ENCODE measurements around the gene CHCT1.

CHCT1 gene

DNA sequence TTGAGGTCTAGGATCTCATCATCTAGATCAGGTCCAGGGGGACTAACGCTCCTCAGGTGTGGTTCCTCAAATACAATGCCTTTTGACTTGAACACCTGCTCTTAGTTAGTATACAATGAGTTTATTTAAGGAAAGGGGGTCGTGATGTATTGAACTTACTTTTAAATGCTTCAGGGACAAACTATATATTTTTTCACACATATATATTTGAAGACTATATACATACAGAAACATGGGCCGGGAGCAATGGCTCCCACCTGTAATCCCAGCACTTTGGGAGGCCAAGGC, 18.8 kb upstream of the CHCT1 start:
- Histone ChIP-seq H3K27ac (ENCODE audit: low read depth, low read length) (no peak overlapping the region), H3K4me3 (ENCODE audit: low read length) (no peak overlapping the region), H3K4me2 (ENCODE audit: low read length) (no peak overlapping the region), H3K36me3 (ENCODE audit: control insufficient read depth, low read length) (no peaks in the 10 kb centered on the region), H3K4me1 (ENCODE audit: control insufficient read depth, low read length) (peaks cover 7% of the 10 kb centered on the region), H3K79me2 (ENCODE audit: control insufficient read depth, low read length) (no peaks in the 10 kb centered on the region), H3K9me2 (replicated peaks; ENCODE audit: control insufficient read depth, low read length) (no peaks in the 10 kb centered on the region), H4K20me1 (ENCODE audit: control insufficient read depth, insufficient read depth, low read depth, low read length) (no peaks in the 10 kb centered on the region), H3K27me3 (ENCODE audit: control insufficient read depth, low read length) (peaks cover 20% of the 10 kb centered on the region), H3K9me3 (ENCODE audit: control insufficient read depth, insufficient read depth, low read length) (no peaks in the 10 kb centered on the region), H3F3A (ENCODE audit: control insufficient read depth, insufficient read depth) (peaks cover 6% of the 10 kb centered on the region; the same call in 1 of the 2 replicates)
- TF ChIP-seq, protein P1, sequence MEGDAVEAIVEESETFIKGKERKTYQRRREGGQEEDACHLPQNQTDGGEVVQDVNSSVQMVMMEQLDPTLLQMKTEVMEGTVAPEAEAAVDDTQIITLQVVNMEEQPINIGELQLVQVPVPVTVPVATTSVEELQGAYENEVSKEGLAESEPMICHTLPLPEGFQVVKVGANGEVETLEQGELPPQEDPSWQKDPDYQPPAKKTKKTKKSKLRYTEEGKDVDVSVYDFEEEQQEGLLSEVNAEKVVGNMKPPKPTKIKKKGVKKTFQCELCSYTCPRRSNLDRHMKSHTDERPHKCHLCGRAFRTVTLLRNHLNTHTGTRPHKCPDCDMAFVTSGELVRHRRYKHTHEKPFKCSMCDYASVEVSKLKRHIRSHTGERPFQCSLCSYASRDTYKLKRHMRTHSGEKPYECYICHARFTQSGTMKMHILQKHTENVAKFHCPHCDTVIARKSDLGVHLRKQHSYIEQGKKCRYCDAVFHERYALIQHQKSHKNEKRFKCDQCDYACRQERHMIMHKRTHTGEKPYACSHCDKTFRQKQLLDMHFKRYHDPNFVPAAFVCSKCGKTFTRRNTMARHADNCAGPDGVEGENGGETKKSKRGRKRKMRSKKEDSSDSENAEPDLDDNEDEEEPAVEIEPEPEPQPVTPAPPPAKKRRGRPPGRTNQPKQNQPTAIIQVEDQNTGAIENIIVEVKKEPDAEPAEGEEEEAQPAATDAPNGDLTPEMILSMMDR (IDR thresholded peaks at IDR 0.05; ENCODE audit: low read depth, low read length, poor library complexity, severe bottlenecking): no peak
- TF ChIP-seq EZH2phosphoT487 (IDR thresholded peaks at IDR 0.05; ENCODE audit: borderline replicate concordance, low read length): no peak

DNA sequence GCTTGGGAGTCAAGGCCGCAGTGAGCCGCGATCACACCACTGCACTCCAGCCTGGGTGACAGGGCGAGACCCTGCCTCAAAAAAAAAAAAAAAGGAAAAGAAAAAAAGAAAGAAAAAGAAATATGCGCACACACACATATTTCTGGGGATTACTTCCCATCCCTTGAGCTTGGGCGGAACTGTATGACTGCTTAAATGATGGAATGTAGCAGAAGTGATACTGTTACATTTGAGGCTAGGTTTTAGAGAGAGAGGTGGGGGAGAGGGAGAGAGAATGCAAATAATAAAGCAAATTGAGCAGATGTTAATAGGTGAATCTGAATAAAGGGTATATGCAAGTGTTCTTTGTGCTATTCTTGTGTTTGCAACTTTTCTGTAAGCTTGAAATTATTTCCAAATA, 18.3 kb upstream of the CHCT1 start:
- H3K4me3 ChIP-seq (ENCODE audit: low read length): no peak overlapping the region
- no peaks in the 10 kb centered on the region for H3K9me2 ChIP-seq (replicated peaks; ENCODE audit: control insufficient read depth, low read length)
- H3K79me2 ChIP-seq (ENCODE audit: control insufficient read depth, low read length): no peaks in the 10 kb centered on the region
- TF ChIP-seq, protein P1 (IDR thresholded peaks at IDR 0.05; ENCODE audit: low read depth, low read length, poor library complexity, severe bottlenecking): no peak
- no peak for TF ChIP-seq EZH2phosphoT487 (IDR thresholded peaks at IDR 0.05; ENCODE audit: borderline replicate concordance, low read length)
- no peak overlapping the region for H3K27ac ChIP-seq (ENCODE audit: low read depth, low read length)
- peaks cover 5% of the 10 kb centered on the region; the same call in 1 of the 2 replicates for H3K4me1 ChIP-seq (ENCODE audit: control insufficient read depth, low read length)
- H4K20me1 ChIP-seq (ENCODE audit: control insufficient read depth, insufficient read depth, low read depth, low read length): no peaks in the 10 kb centered on the region
- no peak overlapping the region for H3K4me2 ChIP-seq (ENCODE audit: low read length)
- peaks cover 20% of the 10 kb centered on the region for H3K27me3 ChIP-seq (ENCODE audit: control insufficient read depth, low read length)
- H3F3A ChIP-seq (ENCODE audit: control insufficient read depth, insufficient read depth): 0 out of 2 replicates have a peak, but pooled peaks cover 1% of the 10 kb centered on the region
- no peaks in the 10 kb centered on the region for H3K36me3 ChIP-seq (ENCODE audit: control insufficient read depth, low read length)
- no peaks in the 10 kb centered on the region for H3K9me3 ChIP-seq (ENCODE audit: control insufficient read depth, insufficient read depth, low read length)

DNA sequence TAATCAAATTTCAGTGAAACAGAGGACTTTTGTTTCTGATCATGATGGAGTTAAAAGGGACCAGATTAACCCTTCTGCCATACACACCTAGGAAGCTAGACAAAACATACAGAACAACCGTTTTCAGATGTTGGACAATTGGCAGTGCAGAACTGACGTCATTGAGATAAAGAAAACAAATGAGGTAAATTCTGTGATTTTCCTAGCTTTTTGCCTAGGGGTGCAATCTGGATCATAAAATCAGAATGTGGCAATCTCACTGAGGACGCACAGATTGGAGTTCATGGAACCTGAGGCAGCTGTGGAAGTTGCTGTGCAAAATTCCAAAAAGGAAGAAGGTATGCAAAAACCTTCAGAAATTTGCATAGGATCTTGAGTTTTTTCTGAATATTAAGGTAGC, 15.4 kb upstream of the CHCT1 start:
- Histone ChIP-seq H3K4me3 (ENCODE audit: low read length) (no peak overlapping the region), H3K36me3 (ENCODE audit: control insufficient read depth, low read length) (no peaks in the 10 kb centered on the region), H3F3A (ENCODE audit: control insufficient read depth, insufficient read depth) (no peaks in the 10 kb centered on the region), H4K20me1 (ENCODE audit: control insufficient read depth, insufficient read depth, low read depth, low read length) (no peaks in the 10 kb centered on the region), H3K27me3 (ENCODE audit: control insufficient read depth, low read length) (peaks cover 11% of the 10 kb centered on the region), H3K9me3 (ENCODE audit: control insufficient read depth, insufficient read depth, low read length) (no peaks in the 10 kb centered on the region), H3K4me2 (ENCODE audit: low read length) (no peak overlapping the region), H3K79me2 (ENCODE audit: control insufficient read depth, low read length) (no peaks in the 10 kb centered on the region), H3K9me2 (replicated peaks; ENCODE audit: control insufficient read depth, low read length) (no peaks in the 10 kb centered on the region), H3K4me1 (ENCODE audit: control insufficient read depth, low read length) (peaks cover 5% of the 10 kb centered on the region; the same call in 1 of the 2 replicates), H3K27ac (ENCODE audit: low read depth, low read length) (no peak overlapping the region)
- TF ChIP-seq, protein P1 (IDR thresholded peaks at IDR 0.05; ENCODE audit: low read depth, low read length, poor library complexity, severe bottlenecking): no peak
- TF ChIP-seq EZH2phosphoT487 (IDR thresholded peaks at IDR 0.05; ENCODE audit: borderline replicate concordance, low read length): no peak

DNA sequence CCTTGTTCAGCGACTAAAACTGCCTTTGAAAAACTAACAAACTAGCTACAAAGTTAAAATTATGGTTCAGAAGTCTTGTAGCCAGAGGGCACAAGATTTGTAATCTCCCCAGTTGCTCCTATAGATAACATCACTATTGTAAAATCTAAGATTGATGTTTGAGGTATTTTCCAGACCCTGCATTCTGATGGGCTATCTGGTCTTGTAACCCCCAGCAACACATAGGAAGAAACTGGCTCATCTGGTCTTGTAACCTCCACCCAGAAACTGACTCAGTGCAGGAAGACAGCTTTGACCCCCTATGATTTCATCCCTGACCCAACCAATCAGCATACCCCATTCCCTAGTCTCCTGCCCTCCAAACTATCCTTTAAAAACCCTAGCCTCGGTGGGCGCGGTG, 12.3 kb upstream of the CHCT1 start:
- Histone ChIP-seq H3K9me3 (ENCODE audit: control insufficient read depth, insufficient read depth, low read length) (no peaks in the 10 kb centered on the region), H3F3A (ENCODE audit: control insufficient read depth, insufficient read depth) (no peaks in the 10 kb centered on the region), H3K9me2 (replicated peaks; ENCODE audit: control insufficient read depth, low read length) (no peaks in the 10 kb centered on the region), H4K20me1 (ENCODE audit: control insufficient read depth, insufficient read depth, low read depth, low read length) (no peaks in the 10 kb centered on the region), H3K27ac (ENCODE audit: low read depth, low read length) (no peak overlapping the region), H3K27me3 (ENCODE audit: control insufficient read depth, low read length) (peaks cover 3% of the 10 kb centered on the region; the same call in 1 of the 2 replicates), H3K4me2 (ENCODE audit: low read length) (no peak overlapping the region), H3K79me2 (ENCODE audit: control insufficient read depth, low read length) (no peaks in the 10 kb centered on the region), H3K4me1 (ENCODE audit: control insufficient read depth, low read length) (peaks cover 5% of the 10 kb centered on the region; the same call in 1 of the 2 replicates), H3K4me3 (ENCODE audit: low read length) (no peak overlapping the region), H3K36me3 (ENCODE audit: control insufficient read depth, low read length) (no peaks in the 10 kb centered on the region)
- TF ChIP-seq, protein P1 (IDR thresholded peaks at IDR 0.05; ENCODE audit: low read depth, low read length, poor library complexity, severe bottlenecking): no peak
- TF ChIP-seq EZH2phosphoT487 (IDR thresholded peaks at IDR 0.05; ENCODE audit: borderline replicate concordance, low read length): no peak
